Osteoblast (primary cell): ENCODE measurements around the gene PGBD1. TPM values are rescaled to one million over a fixed set of nuclear protein-coding genes. Genes with fewer than 3 reads are reported as not detected.

Experiments used
- DNase-seq: peaks from one replicate; pipeline ENCODE4 v3.0.0; 2011; ENCODE audit warnings: low spot score, mixed read lengths; ENCODE audit not compliant: insufficient read length; ENCODE audit errors: missing footprints
- H2AFZ ChIP-seq: 2 replicates; pipeline ENCODE4 v1.6.0; 2011; ENCODE audit warnings: mild to moderate bottlenecking, low read length
- H3K27ac ChIP-seq: 2 replicates; pipeline ENCODE4 v1.5.1; 2011; ENCODE audit warnings: mild to moderate bottlenecking, low read depth, low read length, moderate library complexity
- H3K27me3 ChIP-seq: 2 replicates; pipeline ENCODE4 v1.6.0; 2012; ENCODE audit warnings: mild to moderate bottlenecking, control low read depth, inconsistent platforms, low read length, moderate library complexity; ENCODE audit not compliant: insufficient read depth
- H3K36me3 ChIP-seq: 2 replicates; pipeline ENCODE4 v1.5.1; 2011; ENCODE audit warnings: mild to moderate bottlenecking, low read length, control low read depth, moderate library complexity; ENCODE audit not compliant: insufficient read depth
- H3K4me1 ChIP-seq: 2 replicates; pipeline ENCODE4 v1.5.1; 2011; ENCODE audit warnings: mild to moderate bottlenecking, low read length, control low read depth, moderate library complexity; ENCODE audit not compliant: insufficient read depth
- H3K4me2 ChIP-seq: 2 replicates; pipeline ENCODE4 v1.6.0; 2011; ENCODE audit warnings: mild to moderate bottlenecking, low read length; ENCODE audit not compliant: insufficient read depth
- H3K4me3 ChIP-seq: fragments of 200-600 bp; sonication (generic); 3 replicates; pipeline ENCODE4 v1.5.1; 2012; ENCODE audit warnings: mild to moderate bottlenecking, low read length, inconsistent platforms; ENCODE audit not compliant: insufficient read depth
- H3K79me2 ChIP-seq: 2 replicates; pipeline ENCODE4 v1.6.0; 2012; ENCODE audit warnings: mild to moderate bottlenecking, low read length, control low read depth, inconsistent platforms; ENCODE audit not compliant: insufficient read depth
- H3K9me3 ChIP-seq: 2 replicates; pipeline ENCODE4 v1.5.1; 2011; ENCODE audit warnings: low read depth, low read length, control low read depth
- H4K20me1 ChIP-seq: 2 replicates; pipeline ENCODE4 v1.6.0; 2012; ENCODE audit warnings: mild to moderate bottlenecking, low read length, control low read depth; ENCODE audit not compliant: insufficient read depth
- CTCF ChIP-seq: IDR thresholded peaks from 2 replicates; pipeline ENCODE4 v1.5.1; 2011; ENCODE audit warnings: mild to moderate bottlenecking, low read depth, low read length, moderate library complexity; ENCODE audit errors: extremely low read depth
- total RNA-seq: library from RNA; depleted of rRNA; stranded (reverse); fragments of >200 nt; gene quantifications from 2 replicates; pipeline ENCODE4 v1.2.3, GENCODE V29; 2012

Gene PGBD1
- total RNA-seq, 1 donor = 6.2 TPM

DNA sequence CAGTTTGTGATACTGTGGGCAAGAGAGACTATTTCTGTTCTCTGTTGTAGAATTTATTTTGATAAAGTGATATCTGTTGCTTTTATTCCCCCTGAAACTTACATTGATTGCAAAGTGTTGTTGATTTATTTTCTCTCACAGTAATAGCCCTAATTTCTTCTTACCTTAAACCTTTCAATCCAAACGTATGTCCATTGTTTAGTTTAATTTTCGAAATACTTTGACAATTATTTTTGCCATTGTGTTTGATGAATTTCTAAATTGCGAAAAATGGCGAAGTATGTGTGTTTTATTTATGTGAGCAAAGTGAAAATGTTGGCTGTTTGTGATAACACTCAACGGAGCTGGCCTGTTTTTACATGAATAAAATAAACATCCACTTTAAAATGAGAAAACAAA lies 14.8 kb upstream of the PGBD1 start:
- peak overlapping the region; percentile 94 for H2AFZ ChIP-seq
- no peaks in the 10 kb centered on the region for H4K20me1 ChIP-seq
- peak overlapping the region; percentile 81 for H3K4me3 ChIP-seq
- no peak for DNase-seq
- no peak for TF ChIP-seq CTCF
- no peaks in the 10 kb centered on the region for H3K36me3 ChIP-seq
- H3K4me2 ChIP-seq = peak overlapping the region; percentile 96
- peak overlapping the region; percentile 77 for H3K27ac ChIP-seq
- H3K79me2 ChIP-seq = peaks cover 31% of the 10 kb centered on the region
- H3K4me1 ChIP-seq = peaks cover 11% of the 10 kb centered on the region
- H3K9me3 ChIP-seq = no peaks in the 10 kb centered on the region
- H3K27me3 ChIP-seq = no peaks in the 10 kb centered on the region

DNA sequence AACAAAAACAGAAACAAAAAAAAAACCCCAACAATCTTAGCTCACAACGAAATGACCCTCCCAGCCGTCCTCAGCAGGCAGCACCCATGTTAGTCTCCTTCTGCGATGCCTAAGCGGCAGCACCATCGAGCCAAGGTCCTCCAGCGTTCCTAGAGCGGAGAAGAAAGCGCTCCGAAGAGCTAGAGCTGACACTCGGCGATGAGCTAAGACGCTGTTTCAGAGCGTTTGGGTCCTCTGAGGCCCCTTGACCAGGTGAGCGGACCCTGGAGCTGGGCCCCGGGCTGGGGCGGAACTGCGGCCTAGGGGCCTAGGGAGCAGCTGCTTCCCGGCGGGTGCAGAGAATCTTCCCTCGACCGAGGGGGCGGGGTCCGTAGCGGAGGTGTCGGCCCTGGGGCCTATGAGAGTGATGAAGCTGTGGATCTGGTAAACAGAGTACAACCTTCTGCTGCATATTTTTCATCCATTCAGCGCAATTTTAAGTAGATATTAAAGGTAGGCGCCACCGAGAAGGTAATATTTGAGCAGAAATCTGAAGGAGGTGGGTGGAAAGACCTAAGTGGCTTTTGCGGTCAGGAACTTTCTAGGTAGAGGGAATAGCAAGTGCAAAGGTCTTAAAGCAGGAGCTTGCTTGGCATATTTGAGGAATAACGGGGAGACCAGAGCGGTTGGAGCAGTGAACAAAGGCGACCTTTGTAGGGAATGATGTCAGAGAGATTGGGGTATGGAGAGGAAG lies 14.2 kb upstream of the PGBD1 start, which contains the start of gene ZSCAN26:
ZSCAN26 (plus strand) TSS at position 182 of the 733 bp plus-strand sequence. CDS start 4,777 bp downstream, outside the sequence.
- H3K9me3 ChIP-seq = no peaks in the 10 kb centered on the region
- peaks cover 33% of the 10 kb centered on the region for H3K79me2 ChIP-seq
- no peaks in the 10 kb centered on the region for H3K27me3 ChIP-seq
- H3K36me3 ChIP-seq = peaks cover 4% of the 10 kb centered on the region
- H3K4me1 ChIP-seq = peaks cover 11% of the 10 kb centered on the region
- H3K4me2 ChIP-seq = peak within 1 kb of the TSS; percentile 96
- peak within 1 kb of the TSS; percentile 94 for H2AFZ ChIP-seq
- peak within 1 kb of the TSS; percentile 77 for H3K27ac ChIP-seq
- peak within 1 kb of the TSS; percentile 81 for H3K4me3 ChIP-seq
- no peaks in the 10 kb centered on the region for H4K20me1 ChIP-seq
- no peak for TF ChIP-seq CTCF
- DNase-seq = peak; percentile 86

DNA sequence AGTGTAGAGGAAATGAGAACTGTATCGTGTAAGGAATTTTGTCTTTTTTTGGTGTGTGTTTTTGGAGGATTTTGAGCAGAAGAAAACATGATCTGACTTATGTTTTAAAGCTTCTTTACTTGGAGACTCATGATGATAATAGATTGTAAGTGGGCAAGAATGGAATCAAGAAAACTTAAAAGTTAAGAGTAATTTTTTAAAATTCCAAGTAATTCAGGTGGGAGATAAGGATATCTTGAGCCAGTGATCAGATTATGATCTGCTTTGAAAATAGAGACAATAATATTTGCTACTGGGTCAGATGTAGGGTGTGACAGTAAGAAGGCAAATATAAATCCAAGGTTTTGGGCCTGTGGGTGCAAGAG lies 13.7 kb upstream of the PGBD1 start:
- peaks cover 11% of the 10 kb centered on the region for H3K4me1 ChIP-seq
- no peak for TF ChIP-seq CTCF
- H3K27me3 ChIP-seq = no peaks in the 10 kb centered on the region
- H3K36me3 ChIP-seq = peaks cover 10% of the 10 kb centered on the region
- peaks cover 33% of the 10 kb centered on the region for H3K79me2 ChIP-seq
- peak overlapping the region; percentile 94 for H2AFZ ChIP-seq
- H4K20me1 ChIP-seq = no peaks in the 10 kb centered on the region
- peak overlapping the region; percentile 77 for H3K27ac ChIP-seq
- H3K9me3 ChIP-seq = no peaks in the 10 kb centered on the region
- H3K4me3 ChIP-seq = peak overlapping the region; percentile 81
- DNase-seq = no peak
- H3K4me2 ChIP-seq = peak overlapping the region; percentile 96

- Histone ChIP-seq H4K20me1 (no peaks in the 10 kb centered on the region), H3K27me3 (no peaks in the 10 kb centered on the region), H3K4me1 (peaks cover 11% of the 10 kb centered on the region), H3K4me2 (no peak overlapping the region), H2AFZ (no peak overlapping the region), H3K27ac (peak overlapping the region; percentile 48), H3K4me3 (no peak overlapping the region), H3K79me2 (peaks cover 33% of the 10 kb centered on the region), H3K36me3 (peaks cover 26% of the 10 kb centered on the region), H3K9me3 (no peaks in the 10 kb centered on the region)
- DNase-seq = peak; percentile 85
- TF ChIP-seq CTCF = no peak
These were observed 11.9 kb upstream of the PGBD1 start for GRCh38 chr6:28269492-28269891.
